ENCODE measurements around the gene CSHL1.

DNA sequence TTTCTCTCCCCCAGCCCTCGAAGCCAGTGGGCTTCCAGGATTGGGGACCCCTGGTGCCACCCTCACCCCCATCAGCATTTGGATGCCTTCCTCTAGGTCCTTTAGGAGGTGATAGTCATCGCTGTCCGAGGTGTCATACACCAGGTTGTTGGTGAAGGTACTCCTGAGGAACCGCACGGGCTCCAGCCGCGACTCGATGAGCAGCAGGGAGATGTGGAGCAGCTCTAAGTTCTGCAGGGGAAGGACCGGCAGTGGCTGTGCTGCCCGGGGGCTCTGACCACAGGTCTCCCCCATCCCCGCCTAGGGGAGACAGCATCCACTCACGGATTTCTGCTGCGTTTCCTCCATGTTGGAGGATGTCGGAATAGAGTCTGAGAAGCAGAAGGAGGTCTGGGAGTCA, 962 bp downstream of the CSHL1 start:
- TF ChIP-seq, protein P1, sequence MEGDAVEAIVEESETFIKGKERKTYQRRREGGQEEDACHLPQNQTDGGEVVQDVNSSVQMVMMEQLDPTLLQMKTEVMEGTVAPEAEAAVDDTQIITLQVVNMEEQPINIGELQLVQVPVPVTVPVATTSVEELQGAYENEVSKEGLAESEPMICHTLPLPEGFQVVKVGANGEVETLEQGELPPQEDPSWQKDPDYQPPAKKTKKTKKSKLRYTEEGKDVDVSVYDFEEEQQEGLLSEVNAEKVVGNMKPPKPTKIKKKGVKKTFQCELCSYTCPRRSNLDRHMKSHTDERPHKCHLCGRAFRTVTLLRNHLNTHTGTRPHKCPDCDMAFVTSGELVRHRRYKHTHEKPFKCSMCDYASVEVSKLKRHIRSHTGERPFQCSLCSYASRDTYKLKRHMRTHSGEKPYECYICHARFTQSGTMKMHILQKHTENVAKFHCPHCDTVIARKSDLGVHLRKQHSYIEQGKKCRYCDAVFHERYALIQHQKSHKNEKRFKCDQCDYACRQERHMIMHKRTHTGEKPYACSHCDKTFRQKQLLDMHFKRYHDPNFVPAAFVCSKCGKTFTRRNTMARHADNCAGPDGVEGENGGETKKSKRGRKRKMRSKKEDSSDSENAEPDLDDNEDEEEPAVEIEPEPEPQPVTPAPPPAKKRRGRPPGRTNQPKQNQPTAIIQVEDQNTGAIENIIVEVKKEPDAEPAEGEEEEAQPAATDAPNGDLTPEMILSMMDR (IDR thresholded peaks at IDR 0.05), result no peak
- TF ChIP-seq POLR2A (IDR thresholded peaks at IDR 0.05), result no peak
- no peak for TF ChIP-seq POLR2AphosphoS5 (IDR thresholded peaks at IDR 0.05; ENCODE audit: insufficient read depth in 1 of 2, low read depth in 1 of 2)
